Measurements from ENCODE around the gene ADAM22. TPM values are rescaled to one million over a fixed set of nuclear protein-coding genes. Genes with fewer than 3 reads are reported as not detected.

The ADAM22 gene
- total and polyA plus RNA-seq, 10 donors = 0.43 to 4.4 (median 3.0) TPM

- TF ChIP-seq POLR2A (IDR thresholded peaks at IDR 0.05) (no peak), POLR2AphosphoS5 (IDR thresholded peaks at IDR 0.05) (no peak)
- TF ChIP-seq, protein P1, sequence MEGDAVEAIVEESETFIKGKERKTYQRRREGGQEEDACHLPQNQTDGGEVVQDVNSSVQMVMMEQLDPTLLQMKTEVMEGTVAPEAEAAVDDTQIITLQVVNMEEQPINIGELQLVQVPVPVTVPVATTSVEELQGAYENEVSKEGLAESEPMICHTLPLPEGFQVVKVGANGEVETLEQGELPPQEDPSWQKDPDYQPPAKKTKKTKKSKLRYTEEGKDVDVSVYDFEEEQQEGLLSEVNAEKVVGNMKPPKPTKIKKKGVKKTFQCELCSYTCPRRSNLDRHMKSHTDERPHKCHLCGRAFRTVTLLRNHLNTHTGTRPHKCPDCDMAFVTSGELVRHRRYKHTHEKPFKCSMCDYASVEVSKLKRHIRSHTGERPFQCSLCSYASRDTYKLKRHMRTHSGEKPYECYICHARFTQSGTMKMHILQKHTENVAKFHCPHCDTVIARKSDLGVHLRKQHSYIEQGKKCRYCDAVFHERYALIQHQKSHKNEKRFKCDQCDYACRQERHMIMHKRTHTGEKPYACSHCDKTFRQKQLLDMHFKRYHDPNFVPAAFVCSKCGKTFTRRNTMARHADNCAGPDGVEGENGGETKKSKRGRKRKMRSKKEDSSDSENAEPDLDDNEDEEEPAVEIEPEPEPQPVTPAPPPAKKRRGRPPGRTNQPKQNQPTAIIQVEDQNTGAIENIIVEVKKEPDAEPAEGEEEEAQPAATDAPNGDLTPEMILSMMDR (IDR thresholded peaks at IDR 0.05 in 8 of 11, conservative IDR thresholded peaks at IDR 0.05 in 3 of 11) = no peak
- no peak overlapping the region for H3K4me3 ChIP-seq
- no peak overlapping the region for H3K27ac ChIP-seq
- 84 to 93% (median 90%) methylated on average over 4 of the region's 4 CpGs for WGBS, 5 donors
- no peaks in the 10 kb centered on the region for H3K27me3 ChIP-seq (replicated peaks in 1 of 7)
- H3K9me3 ChIP-seq = no peaks in the 10 kb centered on the region
- peaks cover 4 to 56% (median 28%) of the 10 kb centered on the region in 6 donors for H3K36me3 ChIP-seq
- no peak for DNase-seq
- intact Hi-C loops (cut with DNase I; ENCODE audit: low total_unique reads) = no loop called here
- no peaks in the 10 kb centered on the region for H3K4me1 ChIP-seq
Observed at GRCh38 chr7:88200789-88201188, 266.7 kb downstream of the ADAM22 start.

- Histone ChIP-seq H3K4me3 (no peak overlapping the region), H3K27ac (no peak overlapping the region), H3K36me3 (peaks cover 4 to 61% (median 32%) of the 10 kb centered on the region in 6 donors), H3K27me3 (replicated peaks in 1 of 7) (no peaks in the 10 kb centered on the region), H3K9me3 (no peaks in the 10 kb centered on the region), H3K4me1 (no peaks in the 10 kb centered on the region)
- TF ChIP-seq POLR2AphosphoS5 (IDR thresholded peaks at IDR 0.05) (no peak), POLR2A (IDR thresholded peaks at IDR 0.05) (no peak)
- TF ChIP-seq, protein P1 (IDR thresholded peaks at IDR 0.05 in 8 of 11, conservative IDR thresholded peaks at IDR 0.05 in 3 of 11) = no peak
- intact Hi-C loops (cut with DNase I; ENCODE audit: low total_unique reads) = no loop called here
- DNase-seq = no peak
Observed at GRCh38 chr7:88201305-88201704, 267.3 kb downstream of the ADAM22 start.

DNA sequence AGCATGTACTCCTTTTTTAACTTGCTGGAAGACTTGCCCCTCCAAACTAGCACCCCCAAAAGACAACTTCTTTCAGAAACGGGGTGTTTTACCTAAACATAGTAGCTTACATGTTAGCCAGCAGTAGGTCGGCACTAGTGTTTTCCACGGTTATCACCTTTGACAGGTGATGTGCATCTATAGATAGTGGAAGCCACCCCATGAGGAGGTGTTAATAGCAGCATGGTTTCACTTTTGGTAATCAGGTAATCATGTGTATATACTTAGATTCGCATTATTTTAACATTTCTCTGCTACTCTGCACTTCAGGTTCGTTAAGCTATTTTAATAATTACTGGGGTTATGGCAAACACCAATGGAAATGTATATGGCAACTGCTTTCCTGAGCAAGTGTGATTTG is 268.2 kb downstream of the ADAM22 start:
- intact Hi-C loops (cut with DNase I; ENCODE audit: low total_unique reads) = no loop called here
- Histone ChIP-seq H3K4me3 (no peak overlapping the region), H3K9me3 (no peaks in the 10 kb centered on the region), H3K27me3 (replicated peaks in 1 of 7) (no peaks in the 10 kb centered on the region), H3K36me3 (peaks cover 4 to 67% (median 42%) of the 10 kb centered on the region in 6 donors), H3K27ac (no peak overlapping the region), H3K4me1 (no peaks in the 10 kb centered on the region)
- WGBS, 5 donors = 58 to 83% (median 76%) methylated on average over 5 of the region's 5 CpGs
- no peak for DNase-seq
- TF ChIP-seq POLR2AphosphoS5 (IDR thresholded peaks at IDR 0.05) = no peak

- Histone ChIP-seq H3K9me3 (no peaks in the 10 kb centered on the region), H3K4me3 (no peak overlapping the region), H3K27me3 (replicated peaks in 1 of 7) (no peaks in the 10 kb centered on the region), H3K4me1 (no peaks in the 10 kb centered on the region), H3K36me3 (peaks cover 4 to 71% (median 47%) of the 10 kb centered on the region in 6 donors), H3K27ac (no peak overlapping the region)
- no peak for TF ChIP-seq POLR2A (IDR thresholded peaks at IDR 0.05)
- TF ChIP-seq POLR2AphosphoS5 (IDR thresholded peaks at IDR 0.05) = no peak
- TF ChIP-seq, protein P1 (IDR thresholded peaks at IDR 0.05 in 8 of 11, conservative IDR thresholded peaks at IDR 0.05 in 3 of 11) = no peak
- WGBS, 5 donors = 79 to 91% (median 82%) methylated on average over 3 of the region's 3 CpGs
- intact Hi-C loops (cut with DNase I; ENCODE audit: low total_unique reads) = no loop called here
- no peak for DNase-seq
Observed at GRCh38 chr7:88202799-88203198, 268.7 kb downstream of the ADAM22 start.

GRCh38 chr7:88203401-88203800 is 269.4 kb downstream of the ADAM22 start:
- no peak for TF ChIP-seq POLR2AphosphoS5 (IDR thresholded peaks at IDR 0.05)
- TF ChIP-seq POLR2A (IDR thresholded peaks at IDR 0.05) = no peak
- TF ChIP-seq, protein P1 (IDR thresholded peaks at IDR 0.05 in 8 of 11, conservative IDR thresholded peaks at IDR 0.05 in 3 of 11) = no peak
- intact Hi-C loops (cut with DNase I; ENCODE audit: low total_unique reads) = no loop called here
- DNase-seq = no peak
- no peaks in the 10 kb centered on the region for H3K27me3 ChIP-seq (replicated peaks in 1 of 7)
- no peaks in the 10 kb centered on the region for H3K9me3 ChIP-seq
- H3K36me3 ChIP-seq = peaks cover 4 to 77% (median 52%) of the 10 kb centered on the region in 6 donors
- 94 to 97% (median 96%) methylated on average over 4 of the region's 4 CpGs for WGBS, 5 donors
- no peak overlapping the region for H3K4me3 ChIP-seq
- no peaks in the 10 kb centered on the region for H3K4me1 ChIP-seq
- no peak overlapping the region for H3K27ac ChIP-seq

Measured in spleen (tissue), 11 donors.